ENCODE results near the gene PAN2.
A peak's percentile ranks its signal among the peaks of the same experiment; 100 is the strongest.
"Not testable (repeated sequence)": the region's sequence is repeated elsewhere in the genome, so short reads cannot be mapped to it uniquely, and the experiment has no call there.

The PAN2 gene

DNA sequence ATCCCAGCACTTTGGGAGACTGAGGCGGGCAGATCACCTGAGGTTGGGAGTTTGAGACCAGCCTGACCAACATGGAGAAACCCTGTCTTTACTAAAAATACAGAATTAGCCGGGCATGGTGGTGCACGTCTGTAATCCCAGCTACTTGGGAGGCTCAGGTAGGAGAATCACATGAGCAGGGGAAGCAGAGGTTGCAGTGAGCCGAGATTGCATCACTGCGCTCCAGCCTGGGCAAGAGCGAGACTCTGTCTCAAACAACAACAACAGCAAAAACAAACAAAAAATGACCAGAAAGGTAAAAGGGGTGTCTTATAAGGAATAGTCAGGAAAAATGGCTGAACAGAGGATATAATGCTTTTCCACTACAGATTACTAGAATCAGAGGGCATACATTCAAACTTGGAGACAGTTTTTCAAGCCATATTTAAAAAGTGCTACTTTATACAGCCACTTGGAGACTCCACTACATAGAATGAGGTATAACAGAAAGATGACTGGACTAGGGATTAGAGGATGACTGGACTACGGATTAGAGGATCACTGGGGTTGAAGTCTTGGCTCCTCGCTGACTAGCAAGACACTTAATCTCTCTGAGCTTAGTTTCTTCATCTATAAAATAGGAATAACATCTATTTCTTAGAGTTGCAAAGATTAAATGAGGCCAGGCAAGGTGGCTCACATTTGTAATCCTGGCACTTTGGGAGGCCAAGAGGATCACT lies 28.8 kb downstream of the PAN2 start:
- Mint-ChIP-seq H3K4me3 (no peak overlapping the region), H3K9me3 (no peaks in the 10 kb centered on the region), H3K27ac (no peak overlapping the region), H3K36me3 (ENCODE audit: low read depth) (peaks cover 21% of the 10 kb centered on the region), H3K4me1 (peaks cover 17% of the 10 kb centered on the region), H3K27me3 (no peaks in the 10 kb centered on the region)
- DNase-seq (no peak), ATAC-seq (no peak)

DNA sequence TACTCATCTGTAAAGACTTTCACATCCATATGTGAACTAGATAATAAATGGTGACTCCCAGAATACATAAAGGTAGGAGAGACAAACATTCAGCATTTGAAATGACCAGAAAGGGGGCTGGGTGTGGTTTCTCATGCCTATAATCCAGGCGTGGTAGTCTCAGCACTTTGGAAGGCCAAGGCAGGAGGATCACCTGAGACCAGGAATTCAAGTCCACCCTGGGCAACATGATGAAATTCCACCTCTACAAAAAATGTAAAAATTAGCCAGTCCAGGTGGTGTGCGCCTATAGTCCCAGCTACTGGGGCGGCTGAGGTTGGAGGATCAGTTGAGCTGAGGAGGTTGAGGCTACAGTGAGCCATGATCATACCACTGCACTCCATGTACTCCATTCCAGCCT lies 29.5 kb downstream of the PAN2 start:
- Mint-ChIP-seq H3K27ac (no peak overlapping the region), H3K4me3 (no peak overlapping the region), H3K4me1 (peaks cover 15% of the 10 kb centered on the region), H3K9me3 (no peaks in the 10 kb centered on the region), H3K36me3 (ENCODE audit: low read depth) (peaks cover 21% of the 10 kb centered on the region), H3K27me3 (no peaks in the 10 kb centered on the region)
- ATAC-seq (no peak), DNase-seq (no peak)

DNA sequence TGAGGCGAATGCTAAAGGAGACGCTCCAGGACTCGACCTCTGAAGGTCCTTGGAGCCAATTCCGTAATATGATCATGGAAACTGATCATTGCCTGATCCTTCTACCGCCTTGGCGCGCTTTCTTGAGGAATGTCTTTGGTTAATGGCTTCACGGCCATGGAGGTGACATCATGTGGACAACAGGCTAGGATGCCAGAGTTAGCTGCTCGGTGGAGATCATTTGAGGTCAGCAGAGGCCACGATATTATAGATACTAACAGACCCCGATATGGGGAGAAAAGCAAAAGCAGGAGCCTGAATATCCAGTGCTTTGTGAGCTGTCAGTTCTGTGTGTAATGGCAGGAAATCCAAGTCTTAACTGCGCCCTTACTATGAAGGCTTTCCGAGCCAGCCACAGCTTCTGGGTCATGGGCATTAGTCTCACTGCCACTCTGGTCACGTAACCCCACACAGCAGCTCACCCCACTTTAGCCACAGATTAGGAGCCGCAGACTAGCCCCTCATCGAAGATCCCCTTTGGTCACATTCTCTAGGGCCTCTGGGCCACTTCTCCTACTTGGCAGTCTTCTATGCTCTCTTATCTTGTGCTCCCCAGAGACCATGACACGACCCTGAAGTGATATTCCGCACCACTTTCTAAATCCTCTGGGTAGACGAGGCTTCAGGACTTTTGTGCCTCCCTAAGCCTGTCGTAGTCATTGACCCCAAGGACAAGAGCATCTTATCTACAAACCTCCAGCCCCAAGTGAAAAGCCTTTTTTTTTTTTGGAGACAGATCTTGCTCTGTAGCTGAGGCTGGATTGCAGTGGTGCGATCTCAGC lies 32.9 kb downstream of the PAN2 start:
- H3K36me3 Mint-ChIP-seq (ENCODE audit: low read depth): peaks cover 32% of the 10 kb centered on the region
- ATAC-seq: no peak
- H3K27me3 Mint-ChIP-seq: no peaks in the 10 kb centered on the region
- H3K9me3 Mint-ChIP-seq: no peaks in the 10 kb centered on the region
- peak overlapping the region; percentile 96 for H3K27ac Mint-ChIP-seq
- H3K4me3 Mint-ChIP-seq: peak overlapping the region; percentile 96
- peaks cover 47% of the 10 kb centered on the region for H3K4me1 Mint-ChIP-seq
- DNase-seq: no peak

DNA sequence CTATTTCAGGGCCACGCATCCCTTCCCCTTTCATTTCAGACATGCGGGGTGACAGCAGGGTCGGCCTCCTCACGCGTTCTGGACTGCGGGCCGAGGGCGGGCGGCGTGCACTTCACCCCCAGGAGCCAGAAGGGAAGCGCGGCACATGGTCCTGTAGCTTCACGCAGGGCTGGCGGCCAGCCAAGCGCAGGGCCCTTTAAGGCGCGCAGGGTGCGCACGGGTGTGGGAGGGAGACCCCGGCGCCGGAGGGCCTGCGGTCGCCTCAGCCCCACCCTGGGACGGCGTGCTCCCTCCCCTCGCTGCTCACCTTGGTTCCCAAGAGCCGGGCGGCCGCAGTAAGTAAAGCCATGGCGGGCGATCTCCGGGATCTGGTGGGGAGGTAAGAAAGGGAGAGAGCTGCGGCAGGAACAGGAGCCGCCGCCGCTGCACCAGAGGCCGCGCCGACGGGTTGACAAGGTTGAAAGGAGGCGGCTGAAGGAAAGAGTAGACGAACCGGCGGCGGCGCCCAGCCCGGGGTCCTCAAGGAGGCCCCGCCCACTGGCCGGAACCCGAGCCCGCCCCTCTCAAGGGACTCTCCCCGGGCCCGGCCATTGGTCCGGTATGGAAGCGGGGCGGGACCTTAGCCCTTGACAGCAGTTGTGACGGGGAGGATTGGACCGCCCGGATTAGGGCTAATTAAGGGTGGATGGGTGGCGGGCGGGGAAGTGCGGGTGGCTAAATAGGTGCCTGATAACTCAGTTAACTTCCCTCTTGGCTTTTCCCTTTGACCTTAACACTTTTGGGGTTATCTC lies 33.8 kb downstream of the PAN2 start, which contains the start of gene CS:
Gene CS, minus strand, starts transcription at position 478 of the 791 bp plus-strand sequence. Its CDS starts 129 bp downstream, at position 349.
- Mint-ChIP-seq H3K4me1 (peaks cover 49% of the 10 kb centered on the region), H3K9me3 (no peaks in the 10 kb centered on the region), H3K36me3 (ENCODE audit: low read depth) (peaks cover 30% of the 10 kb centered on the region), H3K27me3 (no peaks in the 10 kb centered on the region), H3K4me3 (peak within 1 kb of the TSS; percentile 96), H3K27ac (peak within 1 kb of the TSS; percentile 96)
- DNase-seq (peak; percentile 98), ATAC-seq (peak; percentile 97)

DNA sequence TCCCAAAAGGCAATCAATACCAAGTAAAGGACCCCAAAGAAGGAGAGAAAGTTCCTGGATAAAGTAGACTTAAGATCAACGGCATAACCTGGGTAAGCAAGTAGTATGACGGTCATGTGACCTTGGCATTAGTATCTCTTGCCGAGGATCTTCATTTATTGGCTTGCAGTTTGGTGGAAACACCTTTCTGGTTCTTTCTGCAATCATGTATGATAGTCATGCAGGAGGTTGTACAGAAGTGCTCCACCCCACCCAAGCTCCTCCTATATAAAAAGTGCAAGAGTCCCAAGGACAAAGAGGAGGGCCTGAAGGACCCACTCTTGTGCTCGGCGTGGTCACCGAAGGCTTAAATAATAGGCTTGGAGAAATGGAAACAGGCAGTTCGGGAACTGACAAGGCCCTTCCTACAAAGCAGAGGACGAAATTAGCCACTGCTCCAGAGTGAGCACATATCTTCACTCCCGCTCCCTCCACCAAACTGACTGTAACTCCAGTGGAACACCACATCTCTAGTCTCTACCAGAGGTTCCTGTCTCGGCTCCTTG lies 34.4 kb downstream of the PAN2 start:
- no peak for DNase-seq
- peaks cover 27% of the 10 kb centered on the region for H3K36me3 Mint-ChIP-seq (ENCODE audit: low read depth)
- peak overlapping the region; percentile 96 for H3K27ac Mint-ChIP-seq
- peak overlapping the region; percentile 96 for H3K4me3 Mint-ChIP-seq
- peak; percentile 7 for ATAC-seq
- H3K4me1 Mint-ChIP-seq: peaks cover 51% of the 10 kb centered on the region
- H3K27me3 Mint-ChIP-seq: no peaks in the 10 kb centered on the region
- H3K9me3 Mint-ChIP-seq: no peaks in the 10 kb centered on the region

DNA sequence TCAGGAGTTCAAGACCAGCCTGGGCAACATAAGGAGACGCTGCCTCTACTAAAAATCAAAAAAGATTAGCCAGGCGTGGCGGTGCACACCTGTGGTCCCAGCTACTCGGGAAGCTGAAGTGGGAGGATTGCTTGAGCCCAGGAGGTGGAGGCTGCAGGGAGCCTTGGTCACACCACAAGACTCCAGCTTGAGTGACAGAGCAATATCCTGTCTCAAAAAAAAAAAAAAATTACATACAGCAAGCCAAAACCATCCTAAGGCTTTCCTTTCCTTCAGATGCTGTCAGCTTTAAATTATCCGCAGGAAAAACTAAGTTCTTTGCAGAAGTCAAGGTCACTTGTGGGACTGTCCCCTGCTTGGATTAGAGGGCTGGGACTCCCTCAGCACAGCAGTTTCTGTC lies 35.0 kb downstream of the PAN2 start:
- Mint-ChIP-seq H3K27me3 (no peaks in the 10 kb centered on the region), H3K27ac (peak overlapping the region; percentile 96), H3K9me3 (no peaks in the 10 kb centered on the region), H3K36me3 (ENCODE audit: low read depth) (peaks cover 25% of the 10 kb centered on the region), H3K4me1 (peaks cover 53% of the 10 kb centered on the region), H3K4me3 (peak overlapping the region; percentile 96)
- DNase-seq: no peak
- ATAC-seq: no peak

DNA sequence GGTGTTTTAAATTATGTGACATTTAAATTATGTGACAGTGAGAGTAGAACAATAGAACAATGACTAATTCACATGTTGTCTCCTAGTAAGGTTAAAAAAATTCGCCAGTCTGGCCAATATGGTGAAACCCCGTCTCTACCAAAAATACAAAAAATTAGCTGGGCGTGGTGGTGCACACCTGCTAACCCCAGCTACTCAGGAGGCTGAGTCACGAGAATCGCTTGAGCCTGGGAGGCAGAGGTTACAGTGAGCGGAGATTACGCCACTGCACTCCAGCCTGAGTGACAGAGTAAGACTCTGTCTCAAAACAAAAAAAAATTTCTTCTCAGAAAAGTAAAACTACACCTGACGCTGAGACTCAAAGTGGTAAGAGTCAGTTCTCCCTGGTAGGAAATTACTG lies 36.4 kb downstream of the PAN2 start:
- H3K9me3 Mint-ChIP-seq: no peaks in the 10 kb centered on the region
- H3K4me3 Mint-ChIP-seq: peak overlapping the region; percentile 42
- ATAC-seq: no peak
- H3K4me1 Mint-ChIP-seq: peaks cover 61% of the 10 kb centered on the region
- H3K27me3 Mint-ChIP-seq: no peaks in the 10 kb centered on the region
- peaks cover 27% of the 10 kb centered on the region for H3K36me3 Mint-ChIP-seq (ENCODE audit: low read depth)
- H3K27ac Mint-ChIP-seq: peak overlapping the region; percentile 60
- DNase-seq: no peak

DNA sequence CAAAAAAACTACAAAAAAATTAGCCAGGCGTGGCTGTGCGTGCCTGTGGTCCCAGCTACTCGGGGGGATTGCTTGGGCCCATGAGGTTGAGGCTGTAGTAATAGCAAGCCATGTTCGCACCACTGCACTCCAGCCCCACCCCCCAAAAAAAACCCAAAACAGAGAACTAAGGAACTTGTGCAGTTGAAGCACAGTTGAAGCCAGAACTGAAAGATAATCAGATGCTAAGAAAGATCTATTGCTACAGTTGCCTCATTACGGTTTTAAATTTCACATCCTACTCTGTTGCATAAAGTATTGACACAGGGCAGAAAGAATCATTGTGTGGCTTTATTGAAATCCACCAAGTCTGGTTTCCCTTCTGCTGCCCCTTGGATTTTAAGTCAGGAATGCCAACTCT lies 37.5 kb downstream of the PAN2 start:
- Mint-ChIP-seq H3K4me3 (no peak overlapping the region), H3K4me1 (peaks cover 66% of the 10 kb centered on the region), H3K36me3 (ENCODE audit: low read depth) (peaks cover 27% of the 10 kb centered on the region), H3K9me3 (no peaks in the 10 kb centered on the region), H3K27me3 (no peaks in the 10 kb centered on the region), H3K27ac (no peak overlapping the region)
- DNase-seq (no peak), ATAC-seq (no peak)

DNA sequence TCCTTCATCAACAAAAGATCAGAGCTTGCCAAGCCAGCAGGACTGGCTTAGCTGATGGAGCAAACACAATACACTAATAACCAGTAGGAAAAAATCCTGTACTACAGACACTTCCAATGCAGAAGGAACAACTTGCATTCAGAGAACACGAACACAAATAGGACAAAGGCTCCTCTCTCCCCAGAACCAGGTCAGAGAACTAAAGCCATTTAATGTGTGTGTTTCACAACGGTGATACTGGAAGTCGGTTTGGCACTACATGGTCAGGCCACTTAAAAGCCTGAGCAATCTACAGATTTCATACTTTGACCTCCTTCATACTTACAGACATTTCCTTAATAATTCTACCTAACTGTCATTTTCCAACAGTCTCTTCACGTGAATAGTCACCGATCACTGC lies 40.0 kb downstream of the PAN2 start:
- no peak for DNase-seq
- Mint-ChIP-seq H3K4me1 (peaks cover 62% of the 10 kb centered on the region), H3K4me3 (no peak overlapping the region), H3K9me3 (no peaks in the 10 kb centered on the region), H3K27me3 (no peaks in the 10 kb centered on the region), H3K36me3 (ENCODE audit: low read depth) (peaks cover 33% of the 10 kb centered on the region), H3K27ac (no peak overlapping the region)
- no peak for ATAC-seq

DNA sequence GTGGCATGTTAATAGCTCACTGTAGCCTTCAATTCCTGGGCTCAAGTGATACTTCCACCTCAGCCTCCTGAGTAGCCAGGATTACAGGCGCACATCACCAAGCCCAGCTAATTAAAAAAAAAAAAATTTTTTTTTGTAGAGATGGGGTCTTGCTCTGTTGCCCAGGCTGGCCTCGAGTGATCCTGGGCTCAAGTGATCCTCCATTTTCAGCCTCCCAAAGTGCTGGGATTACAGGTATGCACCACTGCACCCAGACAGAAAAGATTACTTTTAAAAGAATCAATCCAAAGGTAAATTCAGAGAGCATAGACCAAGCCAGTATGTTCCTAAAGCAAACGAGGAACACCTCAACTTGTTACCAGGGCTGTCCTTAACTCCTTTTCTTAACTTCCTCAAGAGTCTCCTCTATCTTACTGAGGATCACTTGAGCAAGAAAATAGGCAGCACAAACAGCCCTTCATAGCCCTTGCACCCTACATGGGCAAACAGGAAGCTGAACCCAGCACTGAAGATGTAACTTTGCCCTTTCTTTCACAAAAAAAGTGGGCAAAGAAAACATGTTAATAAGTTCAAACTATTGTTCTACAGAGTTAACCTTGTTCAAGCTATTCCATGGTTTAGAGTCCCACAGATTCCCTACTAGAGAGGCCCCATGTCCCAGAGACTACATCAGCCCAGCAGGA lies 45.0 kb downstream of the PAN2 start:
- Mint-ChIP-seq H3K36me3 (ENCODE audit: low read depth) (peaks cover 28% of the 10 kb centered on the region), H3K4me1 (peaks cover 29% of the 10 kb centered on the region), H3K27ac (no peak overlapping the region), H3K4me3 (no peak overlapping the region), H3K9me3 (no peaks in the 10 kb centered on the region), H3K27me3 (no peaks in the 10 kb centered on the region)
- ATAC-seq (no peak), DNase-seq (no peak)

DNA sequence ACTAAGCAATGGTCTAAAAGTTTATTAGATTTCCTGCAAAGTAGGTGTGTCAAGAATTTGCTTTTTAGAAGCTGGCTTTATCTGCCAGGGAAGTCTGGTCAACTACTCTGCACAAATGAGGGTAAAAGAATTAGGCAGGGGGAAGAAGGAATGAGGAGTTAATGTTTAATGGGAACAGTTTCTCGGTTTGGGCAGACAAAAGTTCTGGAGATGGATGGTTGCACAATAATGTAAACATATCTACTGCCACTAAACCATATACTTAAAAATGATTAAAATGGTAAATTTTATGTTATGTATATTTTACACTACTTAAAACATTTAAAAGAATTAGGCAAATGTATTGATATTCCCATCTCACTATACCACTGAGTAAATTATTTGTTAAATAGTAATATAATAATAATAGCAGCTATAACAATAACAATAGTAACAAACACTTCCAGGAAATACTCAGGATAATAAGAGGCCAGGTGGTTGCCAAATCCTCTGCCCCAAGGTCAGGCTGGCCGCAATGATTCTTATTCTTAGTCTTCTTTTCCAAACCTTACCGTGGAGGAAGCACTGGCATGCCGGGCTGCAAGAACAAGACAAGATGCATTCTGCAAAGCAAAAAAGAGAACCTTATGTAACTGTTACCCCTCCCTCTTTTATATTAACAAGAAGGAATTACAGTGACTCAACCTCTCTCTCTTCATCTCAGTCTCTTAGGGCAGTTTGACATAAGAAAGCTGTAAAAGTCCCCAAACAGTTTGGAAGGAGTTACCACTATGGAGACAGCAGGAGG lies 47.6 kb downstream of the PAN2 start:
- no peak for ATAC-seq
- Mint-ChIP-seq H3K27me3 (no peaks in the 10 kb centered on the region), H3K4me1 (peaks cover 9% of the 10 kb centered on the region), H3K36me3 (ENCODE audit: low read depth) (peaks cover 46% of the 10 kb centered on the region), H3K27ac (no peak overlapping the region), H3K4me3 (no peak overlapping the region), H3K9me3 (no peaks in the 10 kb centered on the region)
- no peak for DNase-seq

DNA sequence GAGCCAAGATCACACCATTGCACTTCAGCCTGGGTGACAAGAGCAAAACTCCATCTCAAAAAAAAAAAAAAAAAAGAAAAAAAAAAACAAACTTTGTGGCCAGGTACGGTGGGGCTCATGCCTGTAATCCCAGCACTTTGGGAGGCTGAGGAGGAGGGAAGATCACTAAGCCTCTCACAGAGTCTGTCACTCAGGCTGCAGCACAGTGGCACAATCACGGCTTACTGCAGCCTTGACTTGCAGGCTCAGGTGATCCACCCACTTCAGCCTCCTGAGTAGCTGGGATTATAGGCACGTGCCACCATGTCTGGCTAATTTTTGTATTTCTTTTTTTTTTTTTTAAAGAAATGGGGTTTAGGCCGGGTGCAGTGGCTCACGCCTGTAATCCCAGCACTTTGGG lies 49.5 kb downstream of the PAN2 start:
- not testable (repeated sequence) for DNase-seq, H3K27me3 Mint-ChIP-seq, H3K27ac Mint-ChIP-seq, H3K4me3 Mint-ChIP-seq, H3K4me1 Mint-ChIP-seq, ATAC-seq, H3K9me3 Mint-ChIP-seq
- H3K36me3 Mint-ChIP-seq (ENCODE audit: low read depth): peaks cover 44% of the 10 kb centered on the region

DNA sequence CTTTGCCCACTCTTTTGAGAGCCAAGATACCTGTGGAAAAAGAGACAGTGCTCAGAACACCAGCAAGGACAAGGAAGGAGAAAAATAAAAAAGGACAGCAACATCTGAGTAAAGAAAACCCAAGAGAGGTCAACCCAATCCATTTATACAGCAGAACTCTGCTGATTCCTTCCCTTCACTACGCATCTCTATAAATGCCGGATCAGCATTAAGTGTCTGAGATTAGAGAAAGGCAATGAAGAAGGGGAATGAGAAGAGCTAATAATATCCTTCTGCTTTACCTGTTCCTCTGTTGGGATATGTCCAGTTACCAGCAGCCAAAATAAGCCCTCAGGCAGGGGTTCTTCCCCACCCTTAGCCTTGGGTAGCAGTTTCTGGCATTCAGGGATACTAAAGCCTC lies 51.2 kb downstream of the PAN2 start:
- no peaks in the 10 kb centered on the region for H3K9me3 Mint-ChIP-seq
- no peak overlapping the region for H3K4me3 Mint-ChIP-seq
- no peaks in the 10 kb centered on the region for H3K27me3 Mint-ChIP-seq
- ATAC-seq: no peak
- no peaks in the 10 kb centered on the region for H3K4me1 Mint-ChIP-seq
- H3K27ac Mint-ChIP-seq: no peak overlapping the region
- DNase-seq: no peak
- H3K36me3 Mint-ChIP-seq (ENCODE audit: low read depth): peaks cover 50% of the 10 kb centered on the region
